Spleen (tissue), 11 donors: ENCODE measurements around the gene TTC7B. TPM values are rescaled to one million over a fixed set of nuclear protein-coding genes. Genes with fewer than 3 reads are reported as not detected.

Experiments
- DNase-seq: peaks from one replicate; pipeline ENCODE4 v3.0.0-alpha.2; 2020
- H3K27ac ChIP-seq, 8 donors: fragments of 200-600 bp; sonication (generic) in 7 of 8; 1 replicate in 4 of 8; 2 replicates in 4 of 8; pipeline versions ENCODE4 v1.5.0 to v1.8.0; 2016 to 2021; ENCODE audit warnings: inconsistent platforms in 4 of 8, mild to moderate bottlenecking in 4 of 8, moderate library complexity in 1 of 8
- H3K27me3 ChIP-seq, 7 donors: fragments of 200-600 bp; sonication (generic) in 6 of 7; replicated peaks in 1 of 7; 1 replicate in 4 of 7; 2 replicates in 3 of 7; pipeline versions ENCODE4 v1.5.0 to v1.8.0; 2016 to 2021; ENCODE audit warnings: inconsistent platforms in 3 of 7, mild to moderate bottlenecking in 1 of 7
- H3K36me3 ChIP-seq, 6 donors: fragments of 200-600 bp; sonication (generic) in 5 of 6; 1 replicate in 4 of 6; 2 replicates in 2 of 6; pipeline versions ENCODE4 v1.5.0 to v1.8.0; 2016 to 2021; ENCODE audit warnings: inconsistent platforms in 2 of 6
- H3K4me1 ChIP-seq, 6 donors: fragments of 200-600 bp; sonication (generic) in 5 of 6; 1 replicate in 3 of 6; 2 replicates in 3 of 6; pipeline versions ENCODE4 v1.5.0 to v1.8.0; 2016 to 2021; ENCODE audit warnings: inconsistent platforms in 3 of 6
- H3K4me3 ChIP-seq, 8 donors: fragments of 200-600 bp; sonication (generic) in 7 of 8; 1 replicate in 4 of 8; 2 replicates in 4 of 8; pipeline versions ENCODE4 v1.5.0 to v1.8.0; 2016 to 2021; ENCODE audit warnings: inconsistent platforms in 4 of 8, mild to moderate bottlenecking in 4 of 8, moderate library complexity in 2 of 8
- H3K9me3 ChIP-seq, 8 donors: fragments of 200-600 bp; sonication (generic) in 7 of 8; 1 replicate in 4 of 8; 2 replicates in 4 of 8; pipeline versions ENCODE4 v1.5.0 to v1.8.0; 2016 to 2021; ENCODE audit warnings: inconsistent platforms in 4 of 8
- POLR2A ChIP-seq, 3 donors: fragments of 450-650 bp; IDR thresholded peaks; one replicate each; pipeline ENCODE4 v1.5.1; 2017; ENCODE audit warnings: antibody characterized with exemption in 3 of 3, mild to moderate bottlenecking in 1 of 3
- POLR2AphosphoS5 ChIP-seq, 3 donors: sonication (generic); formaldehyde crosslinking; IDR thresholded peaks; one replicate each; pipeline ENCODE4 v1.5.1; 2017; ENCODE audit warnings: antibody characterized with exemption in 3 of 3
- WGBS, 5 donors: extraction: QIAGEN DNeasy Blood & Tissue Kit in 3 of 5; methylation state at CpG; one replicate each; pipeline versions ENCODE4 v1.1.5 to v1.1.7; 2013 to 2018; 5-methylcytosine and 5-hydroxymethylcytosine counted together
- intact Hi-C: fragments of 100-400 bp; cut with DNase I; formaldehyde crosslinking; loops from one replicate; pipeline ENCODE4 v1.15.0; 2023; ENCODE audit warnings: low total_unique reads
- polyA plus RNA-seq, 3 donors: library from polyadenylated mRNA; stranded (reverse); fragments of 200-250 nt; gene quantifications; one replicate each; pipeline ENCODE4 v1.2.1, GENCODE V29; 2013
- total RNA-seq, 7 donors: library from RNA; depleted of rRNA in 3 of 7; stranded (reverse); fragments of >200 nt in 3 of 7; fragmentation: NEBNext Ultra II Directional in 4 of 7; extraction: Animal tissue kit (Norgen Biotek cat#: 25700) in 4 of 7; gene quantifications; one replicate each; pipeline versions ENCODE4 v1.1.0 to v1.2.1, GENCODE V29; 2016 to 2021
- TF ChIP-seq, protein P1 (sequence below), 11 experiments: fragments of 200-600 bp in 7 of 11; fragments of 450-650 bp in 4 of 11; sonication (generic) in 4 of 11; IDR thresholded peaks in 8 of 11; conservative IDR thresholded peaks in 3 of 11; 1 replicate in 7 of 11; 2 replicates in 4 of 11; pipeline versions ENCODE4 v1.4.0 to v1.8.0; 2016 to 2021; ENCODE audit warnings: antibody characterized with exemption in 11 of 11, inconsistent platforms in 4 of 11, mild to moderate bottlenecking in 1 of 11
- donor health status: healthy with polysubstance abuse.
- donor health status: DM: no; HTN: no; CAD: no; lungs with moderate emphysema.
- donor health status: DM: no; HTN: no; CAD: no.
- donor health status: Bipolar disorder and iron deficiency.
- donor health status: healthy.
- donor health status: DM: no; HTN: no; CAD: no.
- donor health status: DM: yes; HTN: yes; CAD: no.

Gene TTC7B
- total and polyA plus RNA-seq, 10 donors = 6.6 to 98.4 (median 62.6) TPM

DNA sequence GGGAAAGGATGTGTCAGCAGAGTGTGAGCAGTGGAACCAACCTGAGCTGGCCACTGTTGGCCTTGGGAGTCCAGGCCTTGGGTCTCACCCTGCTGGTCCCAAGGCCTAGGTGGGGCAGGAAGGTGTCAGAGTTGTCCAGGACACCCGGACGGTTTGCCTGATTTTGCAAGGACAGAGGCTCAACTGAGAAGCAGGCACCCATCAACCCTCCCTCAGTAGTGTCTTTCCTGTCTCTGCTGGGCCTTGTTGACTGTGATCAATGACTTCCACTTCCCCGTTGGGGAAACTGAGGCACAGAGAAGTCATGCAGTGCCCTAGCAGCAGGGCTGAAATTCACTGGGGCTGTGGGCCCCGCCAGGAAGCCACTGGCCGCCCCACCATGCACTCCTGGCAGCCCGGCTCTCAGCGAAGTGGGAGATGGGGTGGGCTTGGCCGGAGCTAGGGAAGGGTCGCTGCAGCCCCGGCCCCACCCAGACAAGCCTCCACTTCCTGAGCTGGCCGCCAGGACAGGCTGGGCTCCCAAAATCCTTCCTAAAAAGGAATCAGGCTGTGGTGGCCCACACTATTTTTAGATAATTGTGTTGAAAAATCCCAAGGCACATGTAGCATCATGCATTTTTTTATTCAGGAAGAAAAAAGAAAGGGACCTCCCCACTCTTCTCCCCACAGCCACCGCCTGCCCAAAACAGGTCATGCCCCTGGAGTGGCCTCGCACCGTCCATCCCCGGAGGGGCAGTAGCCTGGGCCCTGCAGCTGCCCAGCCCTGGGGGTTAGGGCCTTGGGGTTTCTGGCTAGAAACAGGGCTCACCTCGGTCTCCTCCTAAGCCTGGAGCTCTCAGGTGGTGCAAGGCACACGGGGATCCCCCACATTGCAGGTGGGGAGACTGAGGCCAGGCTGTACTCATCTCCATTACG, 292.0 kb downstream of the TTC7B start:
- H3K27me3 ChIP-seq = peaks cover 0 to 17% (median 0%) of the 10 kb centered on the region in 7 donors
- intact Hi-C loops = no loop called here
- H3K4me1 ChIP-seq = peaks cover 0 to 45% (median 9%) of the 10 kb centered on the region in 6 donors
- H3K36me3 ChIP-seq = no peaks in the 10 kb centered on the region
- H3K27ac ChIP-seq = peak overlapping the region in 1 of 8 donors; percentile 3
- WGBS, 5 donors = 68 to 85% (median 71%) methylated on average over 11 to 18 of the region's 18 CpGs
- TF ChIP-seq POLR2A (IDR thresholded peaks at IDR 0.05) (no peak), POLR2AphosphoS5 (IDR thresholded peaks at IDR 0.05) (no peak)
- TF ChIP-seq, protein P1, sequence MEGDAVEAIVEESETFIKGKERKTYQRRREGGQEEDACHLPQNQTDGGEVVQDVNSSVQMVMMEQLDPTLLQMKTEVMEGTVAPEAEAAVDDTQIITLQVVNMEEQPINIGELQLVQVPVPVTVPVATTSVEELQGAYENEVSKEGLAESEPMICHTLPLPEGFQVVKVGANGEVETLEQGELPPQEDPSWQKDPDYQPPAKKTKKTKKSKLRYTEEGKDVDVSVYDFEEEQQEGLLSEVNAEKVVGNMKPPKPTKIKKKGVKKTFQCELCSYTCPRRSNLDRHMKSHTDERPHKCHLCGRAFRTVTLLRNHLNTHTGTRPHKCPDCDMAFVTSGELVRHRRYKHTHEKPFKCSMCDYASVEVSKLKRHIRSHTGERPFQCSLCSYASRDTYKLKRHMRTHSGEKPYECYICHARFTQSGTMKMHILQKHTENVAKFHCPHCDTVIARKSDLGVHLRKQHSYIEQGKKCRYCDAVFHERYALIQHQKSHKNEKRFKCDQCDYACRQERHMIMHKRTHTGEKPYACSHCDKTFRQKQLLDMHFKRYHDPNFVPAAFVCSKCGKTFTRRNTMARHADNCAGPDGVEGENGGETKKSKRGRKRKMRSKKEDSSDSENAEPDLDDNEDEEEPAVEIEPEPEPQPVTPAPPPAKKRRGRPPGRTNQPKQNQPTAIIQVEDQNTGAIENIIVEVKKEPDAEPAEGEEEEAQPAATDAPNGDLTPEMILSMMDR (IDR thresholded peaks at IDR 0.05 in 8 of 11, conservative IDR thresholded peaks at IDR 0.05 in 3 of 11) = no peak
- peaks cover 0 to 23% (median 13%) of the 10 kb centered on the region in 8 donors for H3K9me3 ChIP-seq
- no peak for DNase-seq
- no peak overlapping the region for H3K4me3 ChIP-seq

DNA sequence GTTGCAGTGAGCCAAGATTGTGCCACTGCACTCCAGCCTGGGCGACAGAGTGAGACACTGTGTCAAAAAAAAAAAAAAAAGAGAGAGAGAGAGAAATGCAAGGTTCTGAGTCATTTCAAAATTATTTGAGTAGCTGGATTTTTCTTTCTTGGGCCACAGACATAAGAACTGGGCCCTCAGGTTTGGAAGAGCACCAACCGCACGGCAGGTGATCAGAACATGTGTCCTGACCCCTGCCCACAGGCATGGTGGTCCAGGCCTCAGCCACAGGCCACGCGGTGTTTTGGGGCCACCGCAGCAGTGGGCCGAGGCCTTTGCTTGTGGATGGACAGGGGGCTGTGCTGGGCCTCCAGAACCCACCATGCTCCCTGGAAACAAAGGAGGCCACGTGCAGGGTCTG, 292.7 kb downstream of the TTC7B start:
- Histone ChIP-seq H3K4me3 (no peak overlapping the region), H3K27ac (peak overlapping the region in 1 of 8 donors; percentile 3), H3K9me3 (peaks cover 0 to 23% (median 13%) of the 10 kb centered on the region in 8 donors), H3K36me3 (no peaks in the 10 kb centered on the region), H3K4me1 (peaks cover 0 to 51% (median 14%) of the 10 kb centered on the region in 6 donors), H3K27me3 (peaks cover 0 to 17% (median 0%) of the 10 kb centered on the region in 7 donors)
- intact Hi-C loops = no loop called here
- WGBS, 5 donors = 77 to 91% (median 86%) methylated on average over 8 of the region's 8 CpGs
- no peak for TF ChIP-seq POLR2A (IDR thresholded peaks at IDR 0.05)
- TF ChIP-seq POLR2AphosphoS5 (IDR thresholded peaks at IDR 0.05) = no peak
- TF ChIP-seq, protein P1 (IDR thresholded peaks at IDR 0.05 in 8 of 11, conservative IDR thresholded peaks at IDR 0.05 in 3 of 11) = no peak
- DNase-seq = no peak

DNA sequence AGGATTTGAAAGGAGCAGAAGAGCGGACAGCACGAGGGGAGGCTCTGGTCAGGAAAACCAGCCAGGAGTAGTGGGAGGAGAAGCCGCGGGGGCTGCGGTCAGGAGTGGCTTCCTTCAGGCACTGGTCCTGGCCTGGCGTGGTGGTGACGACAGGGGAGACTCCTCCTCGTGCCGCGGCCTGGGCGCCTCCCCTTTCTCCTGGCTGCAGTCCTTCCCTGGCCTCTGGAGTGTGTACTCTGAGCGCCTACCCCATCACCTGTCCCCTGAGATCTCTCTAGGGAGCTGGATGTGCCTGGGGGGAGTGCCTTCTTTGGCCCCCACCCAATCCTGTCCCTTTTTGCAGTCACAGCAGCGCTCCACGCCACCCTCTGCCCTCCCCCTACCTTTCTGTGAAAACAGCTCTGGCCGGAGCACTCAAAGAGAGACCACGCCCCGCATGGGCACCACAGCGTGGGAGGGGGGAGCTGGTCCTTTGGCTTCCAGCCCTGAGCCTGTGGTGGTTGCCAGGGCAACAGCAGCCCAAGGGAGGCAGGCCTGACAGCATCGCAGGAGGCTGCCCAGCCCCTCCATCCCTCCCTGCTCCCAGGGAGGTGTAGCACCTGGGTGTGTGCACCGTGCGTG, 293.5 kb downstream of the TTC7B start:
- H3K27me3 ChIP-seq = peaks cover 0 to 17% (median 0%) of the 10 kb centered on the region in 7 donors
- peak in 1 of 3 donors; percentile 60 for TF ChIP-seq POLR2AphosphoS5 (IDR thresholded peaks at IDR 0.05)
- TF ChIP-seq POLR2A (IDR thresholded peaks at IDR 0.05) = no peak
- peaks cover 0 to 19% (median 13%) of the 10 kb centered on the region in 8 donors for H3K9me3 ChIP-seq
- peak; percentile 54 for DNase-seq
- H3K27ac ChIP-seq = peak overlapping the region in 1 of 8 donors; percentile 43
- no peak overlapping the region for H3K4me3 ChIP-seq
- no peaks in the 10 kb centered on the region for H3K36me3 ChIP-seq
- peaks cover 0 to 60% (median 20%) of the 10 kb centered on the region in 6 donors for H3K4me1 ChIP-seq
- 29 to 69% (median 38%) methylated on average over 12 to 21 of the region's 21 CpGs for WGBS, 5 donors
- intact Hi-C loops = no loop called here

DNA sequence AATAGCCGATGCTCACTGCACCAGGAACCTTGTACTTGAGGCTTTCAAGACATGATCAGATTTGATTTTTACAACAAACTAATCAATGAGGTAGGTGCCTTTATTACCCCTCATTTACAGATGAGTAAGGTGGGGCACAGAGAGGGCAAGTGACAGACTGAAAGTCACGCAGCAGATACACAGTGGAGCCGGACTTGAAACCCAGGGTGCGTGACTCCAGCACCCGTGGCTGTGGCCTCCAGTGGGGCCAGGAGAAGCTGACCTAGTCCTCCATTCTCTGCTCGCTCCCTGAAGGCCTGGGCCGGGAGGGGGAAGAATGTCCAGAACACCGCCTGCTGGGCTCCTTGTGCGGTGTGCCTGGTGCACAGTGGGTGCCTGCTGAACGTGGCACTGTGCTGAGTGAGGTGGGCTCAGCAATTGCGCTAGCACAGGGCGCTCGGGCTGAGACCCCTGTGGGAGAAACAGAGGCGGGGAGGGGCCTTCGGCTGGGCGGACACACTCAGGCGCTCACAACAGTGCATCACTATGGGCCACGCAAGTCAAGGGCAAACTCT, 294.2 kb downstream of the TTC7B start:
- Histone ChIP-seq H3K36me3 (no peaks in the 10 kb centered on the region), H3K4me3 (no peak overlapping the region), H3K27me3 (peaks cover 0 to 17% (median 0%) of the 10 kb centered on the region in 7 donors), H3K9me3 (peaks cover 0 to 13% (median 9%) of the 10 kb centered on the region in 8 donors), H3K27ac (peak overlapping the region in 1 of 8 donors; percentile 43), H3K4me1 (peaks cover 0 to 66% (median 21%) of the 10 kb centered on the region in 6 donors)
- intact Hi-C loops = no loop called here
- DNase-seq = peak; percentile 37
- TF ChIP-seq, protein P1 (IDR thresholded peaks at IDR 0.05 in 8 of 11, conservative IDR thresholded peaks at IDR 0.05 in 3 of 11) = no peak
- TF ChIP-seq POLR2A (IDR thresholded peaks at IDR 0.05) = no peak
- no peak for TF ChIP-seq POLR2AphosphoS5 (IDR thresholded peaks at IDR 0.05)
- 89 to 92% (median 90%) methylated on average over 13 to 18 of the region's 18 CpGs for WGBS, 5 donors
